Measurements from ENCODE around the gene CDC25A. TPM values are rescaled to one million over a fixed set of nuclear protein-coding genes. Genes with fewer than 3 reads are reported as not detected.

Gene CDC25A
- total RNA-seq, 1 donor from 2014 or later: 2.6 TPM

- Mint-ChIP-seq H3K4me1 (ENCODE audit: low read depth) (peaks cover 4% of the 10 kb centered on the region), H3K27ac (ENCODE audit: unreplicated experiment) (no peak overlapping the region), H3K27me3 (ENCODE audit: low read depth) (no peaks in the 10 kb centered on the region), H3K36me3 (ENCODE audit: low read depth) (no peaks in the 10 kb centered on the region), H3K4me3 (ENCODE audit: unreplicated experiment) (no peak overlapping the region), H3K9me3 (ENCODE audit: low read depth) (no peaks in the 10 kb centered on the region)
- no peak for TF ChIP-seq CTCF (IDR thresholded peaks at IDR 0.05)
- DNase-seq (ENCODE audit: low spot score): no peak
Observed at GRCh38 chr3:48143567-48143966, 44.6 kb downstream of the CDC25A start.

GRCh38 chr3:48142316-48142870, 45.8 kb downstream of the CDC25A start:
- Mint-ChIP-seq H3K27ac (ENCODE audit: unreplicated experiment) (no peak overlapping the region), H3K9me3 (ENCODE audit: low read depth) (no peaks in the 10 kb centered on the region), H3K4me3 (ENCODE audit: unreplicated experiment) (no peak overlapping the region), H3K27me3 (ENCODE audit: low read depth) (no peaks in the 10 kb centered on the region), H3K36me3 (ENCODE audit: low read depth) (no peaks in the 10 kb centered on the region), H3K4me1 (ENCODE audit: low read depth) (peaks cover 4% of the 10 kb centered on the region)
- TF ChIP-seq CTCF (IDR thresholded peaks at IDR 0.05): no peak
- no peak for DNase-seq (ENCODE audit: low spot score)

GRCh38 chr3:48141604-48142137, 46.5 kb downstream of the CDC25A start:
- DNase-seq (ENCODE audit: low spot score): no peak
- H3K27me3 Mint-ChIP-seq (ENCODE audit: low read depth): no peaks in the 10 kb centered on the region
- no peaks in the 10 kb centered on the region for H3K9me3 Mint-ChIP-seq (ENCODE audit: low read depth)
- H3K27ac Mint-ChIP-seq (ENCODE audit: unreplicated experiment): no peak overlapping the region
- peaks cover 4% of the 10 kb centered on the region for H3K4me1 Mint-ChIP-seq (ENCODE audit: low read depth)
- no peak overlapping the region for H3K4me3 Mint-ChIP-seq (ENCODE audit: unreplicated experiment)
- no peak for TF ChIP-seq CTCF (IDR thresholded peaks at IDR 0.05)
- no peaks in the 10 kb centered on the region for H3K36me3 Mint-ChIP-seq (ENCODE audit: low read depth)

GRCh38 chr3:48140936-48141603, 47.1 kb downstream of the CDC25A start:
- Mint-ChIP-seq H3K9me3 (ENCODE audit: low read depth) (no peaks in the 10 kb centered on the region), H3K4me1 (ENCODE audit: low read depth) (peaks cover 7% of the 10 kb centered on the region), H3K36me3 (ENCODE audit: low read depth) (no peaks in the 10 kb centered on the region), H3K27me3 (ENCODE audit: low read depth) (no peaks in the 10 kb centered on the region), H3K4me3 (ENCODE audit: unreplicated experiment) (no peak overlapping the region), H3K27ac (ENCODE audit: unreplicated experiment) (no peak overlapping the region)
- TF ChIP-seq CTCF (IDR thresholded peaks at IDR 0.05): no peak
- DNase-seq (ENCODE audit: low spot score): no peak

- no peak overlapping the region for H3K27ac Mint-ChIP-seq (ENCODE audit: unreplicated experiment)
Observed at GRCh38 chr3:48140336-48140757, 47.9 kb downstream of the CDC25A start.

More at GRCh38 chr3:48140336-48140757, 47.9 kb downstream of the CDC25A start:
- Mint-ChIP-seq H3K9me3 (ENCODE audit: low read depth) (no peaks in the 10 kb centered on the region), H3K36me3 (ENCODE audit: low read depth) (no peaks in the 10 kb centered on the region), H3K27me3 (ENCODE audit: low read depth) (no peaks in the 10 kb centered on the region), H3K4me3 (ENCODE audit: unreplicated experiment) (no peak overlapping the region), H3K4me1 (ENCODE audit: low read depth) (peaks cover 14% of the 10 kb centered on the region)
- TF ChIP-seq CTCF (IDR thresholded peaks at IDR 0.05): no peak
- DNase-seq (ENCODE audit: low spot score): no peak
